SK-N-SH (cell line): Measurements from ENCODE around the gene MMP2. TPM values are rescaled to one million over a fixed set of nuclear protein-coding genes. Genes with fewer than 3 reads are reported as not detected.

Experiments
- CTCF ChIA-PET: fragments of 300-600, 350-600 bp; formaldehyde crosslinking; extraction: SDS; loops from one replicate; lab custom pipeline; 2021; lab: Yijun Ruan, JAX
- POLR2A ChIA-PET: fragments of 350-600 bp; sonication (Branson Sonifier 250); formaldehyde crosslinking; extraction: SDS; loops from one replicate; lab custom pipeline; 2020; ENCODE audit warnings: antibody characterized with exemption, inconsistent platforms; lab: Yijun Ruan, JAX
- DNase-seq: peaks from one replicate; pipeline ENCODE4 v3.0.0; 2012
- H2AFZ ChIP-seq: fragments of 200-600 bp; sonication (generic); 2 replicates; pipeline ENCODE4 v1.8.1; 2016; ENCODE audit warnings: antibody characterized with exemption, mild to moderate bottlenecking, low read depth
- H3F3A ChIP-seq: fragments of 200-600 bp; sonication (generic); replicated peaks from 2 replicates; pipeline ENCODE3; 2016; ENCODE audit warnings: antibody characterized with exemption, mild to moderate bottlenecking; ENCODE audit not compliant: insufficient read depth
- H3K27ac ChIP-seq, 2 experiments: fragments of 200-500 bp in 1 of 2; fragments of 200-600 bp in 1 of 2; sonication (Bioruptor generic) in 1 of 2; sonication (generic), shearing (Covaris generic) in 1 of 2; 2 replicates each; pipeline versions ENCODE4 v1.5.1 to v1.6.1; 2014 to 2016; ENCODE audit warnings: low read depth in 2 of 2, inconsistent platforms in 1 of 2, low read length in 1 of 2, mild to moderate bottlenecking in 1 of 2, mixed read lengths in 1 of 2
- H3K27me3 ChIP-seq: fragments of 200-600 bp; sonication (generic), shearing (Covaris generic); 2 replicates; pipeline ENCODE4 v1.6.1; 2016; ENCODE audit warnings: mixed run types; ENCODE audit not compliant: insufficient read depth
- H3K36me3 ChIP-seq, 2 experiments: fragments of 200-500 bp in 1 of 2; fragments of 200-600 bp in 1 of 2; sonication (Bioruptor generic) in 1 of 2; sonication (generic) in 1 of 2; replicated peaks in 1 of 2; 2 replicates each; pipeline versions ENCODE3 to v1.5.1; 2014 to 2016; ENCODE audit warnings: low read length in 1 of 2, mild to moderate bottlenecking in 1 of 2; ENCODE audit not compliant: insufficient read depth in 2 of 2, control insufficient read depth in 1 of 2
- H3K4me1 ChIP-seq, 2 experiments: fragments of 200-500 bp in 1 of 2; fragments of 200-600 bp in 1 of 2; sonication (Bioruptor generic) in 1 of 2; sonication (generic), shearing (Covaris generic) in 1 of 2; 2 replicates each; pipeline versions ENCODE4 v1.5.1 to v1.6.1; 2014 to 2016; ENCODE audit warnings: low read depth in 1 of 2, low read length in 1 of 2, mixed run types in 1 of 2; ENCODE audit not compliant: insufficient read depth in 2 of 2, control insufficient read depth in 1 of 2
- H3K4me2 ChIP-seq: fragments of 200-600 bp; sonication (generic), shearing (Covaris generic); 2 replicates; pipeline ENCODE4 v1.6.1; 2017; ENCODE audit warnings: mixed run types
- H3K4me3 ChIP-seq, 2 experiments: fragments of 200-500 bp in 1 of 2; fragments of 200-600 bp in 1 of 2; sonication (Bioruptor generic) in 1 of 2; sonication (generic), shearing (Covaris generic) in 1 of 2; 2 replicates each; pipeline versions ENCODE4 v1.5.1 to v1.8.1; 2014 to 2016; ENCODE audit warnings: low read depth in 2 of 2, inconsistent platforms in 1 of 2, low read length in 1 of 2, mild to moderate bottlenecking in 1 of 2, mixed read lengths in 1 of 2, moderate library complexity in 1 of 2
- H3K79me2 ChIP-seq: fragments of 200-600 bp; sonication (generic); 2 replicates; pipeline ENCODE4 v1.8.1; 2017; ENCODE audit warnings: mild to moderate bottlenecking; ENCODE audit not compliant: insufficient read depth
- H3K9ac ChIP-seq: fragments of 200-600 bp; sonication (generic); 2 replicates; pipeline ENCODE4 v1.6.1; 2017; ENCODE audit warnings: mixed run types
- H3K9me2 ChIP-seq: fragments of 200-600 bp; sonication (generic); 2 replicates; pipeline ENCODE4 v1.6.1; 2017; ENCODE audit warnings: mixed run types
- H3K9me3 ChIP-seq: fragments of 200-600 bp; sonication (generic); 2 replicates; pipeline ENCODE4 v1.6.1; 2017; ENCODE audit warnings: mixed run types, mild to moderate bottlenecking, moderate library complexity
- H4K20me1 ChIP-seq: fragments of 200-600 bp; sonication (generic); 2 replicates; pipeline ENCODE4 v1.6.1; 2017; ENCODE audit warnings: mild to moderate bottlenecking, mixed run types; ENCODE audit not compliant: insufficient read depth
- EP300 ChIP-seq, 2 experiments: IDR thresholded peaks; 2 replicates each; pipeline versions ENCODE4 v1.4.0 to v1.6.1; 2012; ENCODE audit warnings: borderline replicate concordance in 1 of 2, low read depth in 1 of 2, low read length in 1 of 2
- FOXJ3 ChIP-seq: sonication (generic); formaldehyde crosslinking; IDR thresholded peaks from 2 replicates; pipeline ENCODE4 v1.5.1; 2020; ENCODE audit warnings: mild to moderate bottlenecking, missing genetic modification reagents
- FOXM1 ChIP-seq: IDR thresholded peaks from 2 replicates; pipeline ENCODE4 v1.4.0; 2012; ENCODE audit warnings: low read depth, mild to moderate bottlenecking
- JUND ChIP-seq: IDR thresholded peaks from 2 replicates; pipeline ENCODE4 v1.4.0; 2012
- MEF2A ChIP-seq: IDR thresholded peaks from 2 replicates; pipeline ENCODE4 v1.4.0; 2012; ENCODE audit warnings: low read depth, borderline replicate concordance
- MXI1 ChIP-seq: IDR thresholded peaks from 2 replicates; pipeline ENCODE4 v1.6.1; 2012; ENCODE audit warnings: mild to moderate bottlenecking, low read depth, low read length, improper control_type of control experiment
- NFIC ChIP-seq: IDR thresholded peaks from 2 replicates; pipeline ENCODE4 v1.4.0; 2012; ENCODE audit warnings: borderline replicate concordance
- POLR2AphosphoS5 ChIP-seq: IDR thresholded peaks from 2 replicates; pipeline ENCODE4 v1.6.1; 2012; ENCODE audit warnings: low read depth, low read length
- RCOR1 ChIP-seq: fragments of 150-350 bp; IDR thresholded peaks from 2 replicates; pipeline ENCODE4 v1.6.1; 2017; ENCODE audit warnings: antibody characterized with exemption, low read length
- RXRA ChIP-seq: IDR thresholded peaks from 2 replicates; pipeline ENCODE4 v1.4.0; 2012; ENCODE audit warnings: low read depth, mild to moderate bottlenecking, borderline replicate concordance
- SMC3 ChIP-seq: IDR thresholded peaks from 2 replicates; pipeline ENCODE4 v1.6.1; 2012; ENCODE audit warnings: low read depth, low read length, improper control_type of control experiment
- TAF1 ChIP-seq: IDR thresholded peaks from 2 replicates; pipeline ENCODE4 v1.6.1; 2012; ENCODE audit warnings: low read depth, mild to moderate bottlenecking, low read length, moderate library complexity, borderline replicate concordance
- TCF12 ChIP-seq: IDR thresholded peaks from 2 replicates; pipeline ENCODE4 v1.4.0; 2012
- TEAD4 ChIP-seq: IDR thresholded peaks from 2 replicates; pipeline ENCODE4 v1.4.0; 2012; ENCODE audit warnings: mild to moderate bottlenecking, borderline replicate concordance; ENCODE audit not compliant: insufficient read depth
- YY1 ChIP-seq: IDR thresholded peaks from 2 replicates; pipeline ENCODE4 v1.4.0; 2012; ENCODE audit warnings: low read depth, mild to moderate bottlenecking
- WGBS: methylation state at CpG from one replicate; pipeline ENCODE4 v1.1.6; 2017; ENCODE audit warnings: low lambda C conversion rate; 5-methylcytosine and 5-hydroxymethylcytosine counted together
- polyA plus RNA-seq, 3 experiments: library from polyadenylated mRNA; depleted of rRNA; stranded (reverse); fragments of >200 nt; gene quantifications; 2 replicates each; pipeline ENCODE4 v1.2.3, GENCODE V29; 2012
- TF ChIP-seq, protein P1 (sequence below): fragments of 150-350 bp; IDR thresholded peaks from 2 replicates; pipeline ENCODE4 v1.6.1; 2017; ENCODE audit warnings: antibody characterized with exemption, low read length, low read depth, borderline replicate concordance
- TF ChIP-seq, protein P2 (sequence below): IDR thresholded peaks from 2 replicates; pipeline ENCODE4 v1.4.0; 2012; ENCODE audit warnings: low read depth, borderline replicate concordance
- TF ChIP-seq, protein P3 (sequence below): IDR thresholded peaks from 2 replicates; pipeline ENCODE4; 2012
- TF ChIP-seq, protein P4 (sequence below): fragments of 150-350 bp; IDR thresholded peaks from 2 replicates; pipeline ENCODE4 v1.6.1; 2016; ENCODE audit warnings: mild to moderate bottlenecking, low read depth, low read length

MMP2 gene
- polyA plus RNA-seq, 1 of the 3 experiments (the other 2 are of a cell fraction): 1,101 TPM

DNA sequence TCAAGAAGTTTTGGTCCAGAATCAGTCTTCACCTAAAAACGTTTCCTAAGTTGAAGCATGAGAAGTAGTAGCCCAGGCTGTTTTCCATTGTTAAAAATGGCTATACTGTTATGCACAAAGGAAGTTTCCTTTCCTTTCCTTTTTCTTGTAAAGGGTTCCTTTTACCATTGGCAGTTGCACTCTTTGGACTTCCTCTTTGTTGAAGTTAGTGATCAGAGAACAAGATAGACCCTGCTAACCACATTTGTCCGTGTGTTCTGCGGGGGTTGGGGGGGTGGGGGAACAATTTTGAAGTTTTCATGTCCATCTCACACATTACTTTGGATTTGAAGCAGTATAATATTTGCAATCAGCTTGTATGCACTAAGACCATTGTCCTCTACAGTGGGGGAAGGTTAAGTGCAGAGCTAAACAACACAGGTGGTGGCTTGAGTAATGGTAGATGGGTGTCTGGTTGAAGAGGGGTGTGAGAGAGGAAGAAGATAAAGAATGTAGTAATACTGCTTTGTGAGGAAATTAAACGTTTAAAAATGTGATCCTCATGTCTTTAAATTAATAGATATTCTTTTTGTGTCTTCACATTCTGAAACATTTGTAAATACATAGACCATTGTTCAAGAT lies 31.3 kb downstream of the MMP2 start:
- peak overlapping the region; percentile 59 to 89 for H3K4me3 ChIP-seq
- peak overlapping the region; percentile 90 for H3K9ac ChIP-seq
- H3F3A ChIP-seq: peaks cover 45% of the 10 kb centered on the region
- peak overlapping the region; percentile 69 to 80 for H3K27ac ChIP-seq
- no peaks in the 10 kb centered on the region for H3K9me2 ChIP-seq
- H4K20me1 ChIP-seq: no peaks in the 10 kb centered on the region
- TF ChIP-seq JUND (no peak), POLR2AphosphoS5 (no peak; the same call in 1 of the 2 replicates), SMC3 (no peak), RXRA (no peak), TEAD4 (no peak), FOXM1 (no peak), MXI1 (no peak), EP300 (IDR thresholded peaks at IDR 0.05; ENCODE audit: borderline replicate concordance in 1 of 2, low read depth in 1 of 2, low read length in 1 of 2) (no peak), FOXJ3 (no peak), MEF2A (no peak), YY1 (no peak)
- TF ChIP-seq, protein P1, sequence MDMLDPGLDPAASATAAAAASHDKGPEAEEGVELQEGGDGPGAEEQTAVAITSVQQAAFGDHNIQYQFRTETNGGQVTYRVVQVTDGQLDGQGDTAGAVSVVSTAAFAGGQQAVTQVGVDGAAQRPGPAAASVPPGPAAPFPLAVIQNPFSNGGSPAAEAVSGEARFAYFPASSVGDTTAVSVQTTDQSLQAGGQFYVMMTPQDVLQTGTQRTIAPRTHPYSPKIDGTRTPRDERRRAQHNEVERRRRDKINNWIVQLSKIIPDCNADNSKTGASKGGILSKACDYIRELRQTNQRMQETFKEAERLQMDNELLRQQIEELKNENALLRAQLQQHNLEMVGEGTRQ: no peak
- TF ChIP-seq, protein P2, sequence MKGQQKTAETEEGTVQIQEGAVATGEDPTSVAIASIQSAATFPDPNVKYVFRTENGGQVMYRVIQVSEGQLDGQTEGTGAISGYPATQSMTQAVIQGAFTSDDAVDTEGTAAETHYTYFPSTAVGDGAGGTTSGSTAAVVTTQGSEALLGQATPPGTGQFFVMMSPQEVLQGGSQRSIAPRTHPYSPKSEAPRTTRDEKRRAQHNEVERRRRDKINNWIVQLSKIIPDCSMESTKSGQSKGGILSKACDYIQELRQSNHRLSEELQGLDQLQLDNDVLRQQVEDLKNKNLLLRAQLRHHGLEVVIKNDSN: no peak
- TF ChIP-seq, all 33 proteins: peak for 0
- Histone ChIP-seq H3K36me3 (peaks cover 44 to 78% of the 10 kb centered on the region in 2 experiments), H2AFZ (no peak overlapping the region), H3K4me2 (peak overlapping the region; percentile 92), H3K27me3 (no peaks in the 10 kb centered on the region), H3K4me1 (peaks cover 0 to 2% of the 10 kb centered on the region in 2 experiments; a peak in 1 of 4 replicates), H3K9me3 (peaks cover 14% of the 10 kb centered on the region; the same call in 1 of the 2 replicates), H3K79me2 (peaks cover 62% of the 10 kb centered on the region)
- 26% methylated on average over 4 of the region's 4 CpGs for WGBS
- POLR2A ChIA-PET: interaction anchor here (1.0 kb wide), 1 partner anchor 147 kb away, joined by 3 read pairs; no protein-coding TSS in a partner anchor
- CTCF ChIA-PET: interaction anchor here (1.4 to 1.7 kb wide), 3 partner anchors 9 to 45 kb away, joined by 3 to 9 read pairs (median 8); no protein-coding TSS in a partner anchor
- no peak for DNase-seq

DNA sequence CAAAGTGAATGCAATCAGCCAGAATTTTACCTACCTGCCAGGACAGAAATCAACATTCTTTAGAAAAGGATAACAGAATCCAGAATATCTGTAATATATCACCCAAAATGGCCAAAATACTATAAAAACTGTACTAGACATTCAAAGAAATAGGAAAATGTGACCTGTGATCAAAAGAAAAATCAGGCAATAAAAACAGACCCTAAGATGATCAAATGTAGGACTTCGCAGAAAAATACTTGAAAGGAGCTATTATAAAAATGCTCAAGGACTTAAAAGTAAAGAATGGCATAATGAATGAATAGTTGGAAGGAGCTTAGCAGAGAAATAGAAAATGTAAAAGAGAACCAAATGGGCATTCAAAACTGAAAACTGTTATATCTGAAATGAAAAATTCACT lies 33.9 kb downstream of the MMP2 start:
- no peaks in the 10 kb centered on the region for H4K20me1 ChIP-seq
- H2AFZ ChIP-seq: no peak overlapping the region
- H3K79me2 ChIP-seq: peaks cover 82% of the 10 kb centered on the region
- ChIA-PET POLR2A (no interaction called here), CTCF (interaction anchor here (1.0 to 4.1 kb wide), 6 partner anchors 9 to 135 kb away, joined by 3 to 22 read pairs (median 4); no protein-coding TSS in a partner anchor)
- 97% methylated on average over 1 of the region's 1 CpG for WGBS
- no peak overlapping the region for H3K4me2 ChIP-seq
- H3K9ac ChIP-seq: no peak overlapping the region
- DNase-seq: no peak
- H3K4me1 ChIP-seq: peaks cover 0 to 2% of the 10 kb centered on the region in 2 experiments; a peak in 1 of 4 replicates
- peaks cover 30 to 68% of the 10 kb centered on the region in 2 experiments for H3K36me3 ChIP-seq
- no peak overlapping the region for H3K4me3 ChIP-seq
- peaks cover 44% of the 10 kb centered on the region for H3F3A ChIP-seq
- H3K27ac ChIP-seq: no peak overlapping the region
- no peaks in the 10 kb centered on the region for H3K27me3 ChIP-seq
- no peak for TF ChIP-seq TCF12
- no peak for TF ChIP-seq JUND
- TF ChIP-seq, protein P3, sequence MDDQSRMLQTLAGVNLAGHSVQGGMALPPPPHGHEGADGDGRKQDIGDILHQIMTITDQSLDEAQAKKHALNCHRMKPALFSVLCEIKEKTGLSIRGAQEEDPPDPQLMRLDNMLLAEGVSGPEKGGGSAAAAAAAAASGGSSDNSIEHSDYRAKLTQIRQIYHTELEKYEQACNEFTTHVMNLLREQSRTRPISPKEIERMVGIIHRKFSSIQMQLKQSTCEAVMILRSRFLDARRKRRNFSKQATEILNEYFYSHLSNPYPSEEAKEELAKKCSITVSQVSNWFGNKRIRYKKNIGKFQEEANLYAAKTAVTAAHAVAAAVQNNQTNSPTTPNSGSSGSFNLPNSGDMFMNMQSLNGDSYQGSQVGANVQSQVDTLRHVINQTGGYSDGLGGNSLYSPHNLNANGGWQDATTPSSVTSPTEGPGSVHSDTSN: no peak
- no peak for TF ChIP-seq TAF1
- no peak for TF ChIP-seq RCOR1
- TF ChIP-seq, protein P4, sequence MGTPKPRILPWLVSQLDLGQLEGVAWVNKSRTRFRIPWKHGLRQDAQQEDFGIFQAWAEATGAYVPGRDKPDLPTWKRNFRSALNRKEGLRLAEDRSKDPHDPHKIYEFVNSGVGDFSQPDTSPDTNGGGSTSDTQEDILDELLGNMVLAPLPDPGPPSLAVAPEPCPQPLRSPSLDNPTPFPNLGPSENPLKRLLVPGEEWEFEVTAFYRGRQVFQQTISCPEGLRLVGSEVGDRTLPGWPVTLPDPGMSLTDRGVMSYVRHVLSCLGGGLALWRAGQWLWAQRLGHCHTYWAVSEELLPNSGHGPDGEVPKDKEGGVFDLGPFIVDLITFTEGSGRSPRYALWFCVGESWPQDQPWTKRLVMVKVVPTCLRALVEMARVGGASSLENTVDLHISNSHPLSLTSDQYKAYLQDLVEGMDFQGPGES: no peak
- TF ChIP-seq, protein P2: no peak
- no peak for TF ChIP-seq NFIC
- no peaks in the 10 kb centered on the region for H3K9me2 ChIP-seq
- peaks cover 15% of the 10 kb centered on the region; the same call in 1 of the 2 replicates for H3K9me3 ChIP-seq
